Endothelial cell of umbilical vein (primary cell): ENCODE measurements around the gene ARHGEF16. TPM values are rescaled to one million over a fixed set of nuclear protein-coding genes. Genes with fewer than 3 reads are reported as not detected.

Experiments used
- BruUV-seq: library from RNA; stranded (reverse); fragments of 400-500 nt; replicated peaks from 2 replicates; lab custom pipeline; 2021; lab: Mats Ljungman, UMichigan
- CTCF ChIA-PET: fragments of 300-600, 350-600 bp; sonication (Branson Sonifier 250); formaldehyde crosslinking; loops from one replicate; lab custom pipeline; 2021; ENCODE audit warnings: antibody characterized with exemption, inconsistent platforms; lab: Charles Lee
- POLR2A ChIA-PET: fragments of 300-600, 350-600 bp; sonication (Branson Sonifier 250); formaldehyde crosslinking; loops from one replicate; lab custom pipeline; 2021; ENCODE audit warnings: antibody characterized with exemption, inconsistent platforms; lab: Charles Lee
- DNase-seq: peaks from one replicate; pipeline ENCODE4 v3.0.0-alpha.2; 2011; ENCODE audit warnings: low read depth, low spot score
- FAIRE-seq: peaks from 2 replicates; lab custom pipeline; 2011; peaks lifted over from hg19 to GRCh38; lab: Jason Lieb, UNC
- H2AFZ ChIP-seq: 2 replicates; pipeline ENCODE4 v1.6.0; 2012; ENCODE audit warnings: low read depth, low read length, control low read depth, inconsistent platforms
- H3K27ac ChIP-seq: 2 replicates; pipeline ENCODE4 v1.5.1; 2011; ENCODE audit warnings: low read depth, mild to moderate bottlenecking, control low read depth, low read length, moderate library complexity; ENCODE audit not compliant: insufficient read depth
- H3K27me3 ChIP-seq, 2 experiments: 2 replicates each; pipeline versions ENCODE4 v1.6.0 to v1.6.1; 2011; ENCODE audit warnings: low read length in 2 of 2, mixed read lengths in 1 of 2; ENCODE audit not compliant: control insufficient read depth in 2 of 2, insufficient read depth in 2 of 2
- H3K36me3 ChIP-seq, 2 experiments: 2 replicates in 1 of 2; 3 replicates in 1 of 2; pipeline ENCODE4 v1.5.1; 2011; ENCODE audit warnings: low read length in 2 of 2, mild to moderate bottlenecking in 1 of 2, moderate library complexity in 1 of 2; ENCODE audit not compliant: control insufficient read depth in 2 of 2, insufficient read depth in 2 of 2; ENCODE audit errors: extremely low read depth in 1 of 2
- H3K4me1 ChIP-seq: 3 replicates; pipeline ENCODE4 v1.5.1; 2011; ENCODE audit warnings: mild to moderate bottlenecking, low read length; ENCODE audit not compliant: control insufficient read depth, insufficient read depth; ENCODE audit errors: extremely low read depth
- H3K4me2 ChIP-seq: 2 replicates; pipeline ENCODE4 v1.6.1; 2011; ENCODE audit warnings: low read length, control low read depth, mixed read lengths; ENCODE audit not compliant: insufficient read depth
- H3K4me3 ChIP-seq, 3 experiments: fragments of 200-600 bp in 1 of 3; sonication (generic), shearing (Covaris generic) in 1 of 3; replicated peaks in 1 of 3; 2 replicates each; pipeline ENCODE4 v1.5.1; 2011 to 2016; ENCODE audit warnings: control low read depth in 3 of 3, low read length in 3 of 3, mild to moderate bottlenecking in 2 of 3, inconsistent platforms in 1 of 3, low read depth in 1 of 3, moderate library complexity in 1 of 3; ENCODE audit not compliant: insufficient read depth in 1 of 3
- H3K79me2 ChIP-seq: 2 replicates; pipeline ENCODE4 v1.6.0; 2012; ENCODE audit warnings: low read length, inconsistent platforms; ENCODE audit not compliant: control insufficient read depth, insufficient read depth
- H3K9ac ChIP-seq: replicated peaks from 2 replicates; pipeline ENCODE3; 2011; ENCODE audit warnings: low read length, control low read depth; ENCODE audit not compliant: insufficient read depth; ENCODE audit errors: extremely low read depth
- H3K9me1 ChIP-seq: replicated peaks from 3 replicates; pipeline ENCODE4 v1.6.0; 2011; ENCODE audit warnings: mild to moderate bottlenecking, low read length; ENCODE audit not compliant: control insufficient read depth, insufficient read depth; ENCODE audit errors: extremely low read depth
- H3K9me3 ChIP-seq: replicated peaks from 2 replicates; pipeline ENCODE4 v1.5.1; 2012; ENCODE audit warnings: low read length, inconsistent platforms; ENCODE audit not compliant: control insufficient read depth, insufficient read depth
- H4K20me1 ChIP-seq: replicated peaks from 2 replicates; pipeline ENCODE3; 2011; ENCODE audit warnings: mild to moderate bottlenecking, low read length; ENCODE audit not compliant: control insufficient read depth, insufficient read depth; ENCODE audit errors: extremely low read depth
- CTCF ChIP-seq, 2 donors: IDR thresholded peaks; 1 replicate in 1 of 2; 2 replicates in 1 of 2; pipeline ENCODE4 v1.5.1; 2011; ENCODE audit warnings: low read length in 2 of 2, mild to moderate bottlenecking in 2 of 2, moderate library complexity in 2 of 2, control low read depth in 1 of 2, inconsistent platforms in 1 of 2, low read depth in 1 of 2; ENCODE audit not compliant: insufficient read depth in 1 of 2; ENCODE audit errors: extremely low read depth in 1 of 2
- EZH2 ChIP-seq: IDR thresholded peaks from 2 replicates; pipeline ENCODE4 v1.6.1; 2012; ENCODE audit warnings: borderline replicate concordance, low read depth, mild to moderate bottlenecking, moderate library complexity, low read length, inconsistent platforms; ENCODE audit not compliant: severe bottlenecking
- FOS ChIP-seq: IDR thresholded peaks from 2 replicates; pipeline ENCODE4 v1.6.1; 2011; ENCODE audit warnings: mild to moderate bottlenecking, low read length, moderate library complexity, borderline replicate concordance; ENCODE audit not compliant: insufficient read depth
- GATA2 ChIP-seq: IDR thresholded peaks from 2 replicates; pipeline ENCODE4 v1.7.0; 2011; ENCODE audit warnings: low read depth, mild to moderate bottlenecking, moderate library complexity, mixed read lengths, low read length; ENCODE audit not compliant: insufficient read length, insufficient read depth
- JUN ChIP-seq: IDR thresholded peaks from 2 replicates; pipeline ENCODE4 v1.6.1; 2011; ENCODE audit warnings: borderline replicate concordance, low read depth; ENCODE audit not compliant: insufficient read length, insufficient read depth
- MAX ChIP-seq: IDR thresholded peaks from 2 replicates; pipeline ENCODE4 v1.6.1; 2011; ENCODE audit not compliant: insufficient read depth, insufficient read length
- MYC ChIP-seq: IDR thresholded peaks from one replicate; pipeline ENCODE4 v1.6.1; 2011; ENCODE audit warnings: mild to moderate bottlenecking, low read depth, low read length
- POLR2A ChIP-seq: IDR thresholded peaks from 2 replicates; pipeline ENCODE4 v1.6.1; 2012; ENCODE audit warnings: low read depth, mild to moderate bottlenecking, control low read depth, low read length
- POLR2AphosphoS5 ChIP-seq: IDR thresholded peaks from 2 replicates; pipeline ENCODE4 v1.6.1; 2012; ENCODE audit warnings: low read depth, mild to moderate bottlenecking, control low read depth, low read length, moderate library complexity; ENCODE audit not compliant: insufficient read depth
- dilution Hi-C: fragments of 300-500 bp; cut with MboI; formaldehyde crosslinking; loops from one replicate; pipeline ENCODE4 v1.15.0; 2019; ENCODE audit warnings: low sequenced_read_pairs; ENCODE audit not compliant: extremely low pct_ligation_motif_present
- intact Hi-C: fragments of 100-400 bp; cut with micrococcal nuclease; formaldehyde crosslinking; loops from one replicate; pipeline ENCODE4 v1.10.0; 2022
- polyA plus RNA-seq, 4 experiments: library from polyadenylated mRNA; depleted of rRNA in 3 of 4; stranded (reverse) in 3 of 4; unstranded in 1 of 4; fragments of >200 nt; gene quantifications; 2 replicates each; pipeline versions ENCODE4 v1.2.1 to v1.2.3, GENCODE V29; 2011 to 2012; ENCODE audit warnings: missing spikeins in 1 of 4
- total RNA-seq: library from RNA; stranded (reverse); gene quantifications from 2 replicates; pipeline ENCODE4 v1.2.3, GENCODE V29; 2021

The ARHGEF16 gene
- total and polyA plus RNA-seq, 2 donors (not counting 3 experiments of a cell fraction or from before 2014, with no cell fraction given) = 0.52 to 1.3 TPM

GRCh38 chr1:3433596-3434320, 20.7 kb upstream of the ARHGEF16 start:
- TF ChIP-seq POLR2A = no peak
- TF ChIP-seq MAX = no peak
- no peak for TF ChIP-seq MYC
- TF ChIP-seq EZH2 = no peak
- no peak for TF ChIP-seq POLR2AphosphoS5
- no peak for TF ChIP-seq JUN
- no peak for TF ChIP-seq CTCF (IDR thresholded peaks at IDR 0.05; ENCODE audit: extremely low read depth in 1 of 2, insufficient read depth in 1 of 2, low read depth in 1 of 2, low read length in 2 of 2)
- no peak for TF ChIP-seq GATA2
- no peak for TF ChIP-seq FOS
- ChIA-PET POLR2A (no interaction called here), CTCF (no interaction called here)
- H2AFZ ChIP-seq = no peak overlapping the region
- no peaks in the 10 kb centered on the region for H3K4me1 ChIP-seq
- intact Hi-C loops (no loop called here), dilution Hi-C loops (no loop called here)
- no peaks in the 10 kb centered on the region for H3K36me3 ChIP-seq
- no peak overlapping the region for H3K4me2 ChIP-seq
- H4K20me1 ChIP-seq = no peaks in the 10 kb centered on the region
- no peak overlapping the region for H3K27ac ChIP-seq
- no peak for DNase-seq
- H3K9me1 ChIP-seq = no peaks in the 10 kb centered on the region
- FAIRE-seq = no peak
- H3K9me3 ChIP-seq = no peaks in the 10 kb centered on the region
- no TSS peak for BruUV-seq
- no peak overlapping the region for H3K9ac ChIP-seq
- H3K4me3 ChIP-seq = no peak overlapping the region
- no peaks in the 10 kb centered on the region for H3K79me2 ChIP-seq
- no peaks in the 10 kb centered on the region for H3K27me3 ChIP-seq
